Measurements from ENCODE around the gene MRPL34.

DNA sequence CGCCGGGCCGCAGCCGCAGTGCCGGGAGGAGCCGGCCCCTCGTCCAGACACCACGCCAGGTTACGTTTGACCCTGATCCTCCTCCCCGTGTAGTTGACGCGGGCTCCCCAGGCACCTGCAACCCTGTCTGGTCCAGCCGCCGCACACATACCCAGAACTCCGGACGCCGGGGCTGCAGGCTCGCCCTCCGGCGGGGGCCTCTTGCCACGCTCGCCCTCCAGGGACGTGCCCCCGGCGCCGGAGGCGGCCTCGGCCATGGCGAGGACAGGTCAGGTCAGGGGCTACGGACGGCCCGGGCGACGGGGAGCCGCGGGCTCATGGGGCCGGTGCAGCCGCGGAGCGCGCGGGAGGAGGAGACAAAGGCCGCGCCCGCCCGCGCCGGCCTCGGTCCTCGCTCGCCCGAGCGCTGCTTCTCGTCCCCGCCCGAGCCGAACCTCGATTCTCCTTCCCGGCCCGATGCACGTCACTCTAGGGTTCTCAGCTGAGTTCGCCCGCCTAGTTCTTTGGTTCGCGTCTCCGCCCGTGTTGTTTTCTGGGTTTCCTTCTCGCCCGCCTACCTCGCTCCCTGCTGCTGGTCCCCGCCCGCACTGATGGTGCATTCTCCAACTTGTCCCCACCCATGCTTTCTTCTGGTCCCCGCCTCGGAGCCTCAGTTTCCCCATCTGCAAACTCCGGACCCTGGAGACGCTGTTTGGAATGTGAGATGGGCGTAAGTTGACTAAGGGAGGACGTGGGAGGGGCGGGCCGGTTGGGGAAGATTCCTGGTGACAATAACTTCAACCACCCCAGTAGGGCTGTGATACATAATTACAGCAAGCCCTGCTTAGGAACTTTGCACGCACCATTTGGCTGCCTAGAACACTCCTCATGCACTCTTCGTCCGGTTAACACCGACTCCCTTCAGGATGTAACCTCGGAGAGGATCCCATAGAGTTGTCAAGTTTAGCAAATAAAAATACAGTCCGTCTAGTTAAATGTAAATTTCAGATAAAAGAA lies 29.0 kb downstream of the MRPL34 start, which contains the start of gene ANO8:
- TF ChIP-seq, protein P1, sequence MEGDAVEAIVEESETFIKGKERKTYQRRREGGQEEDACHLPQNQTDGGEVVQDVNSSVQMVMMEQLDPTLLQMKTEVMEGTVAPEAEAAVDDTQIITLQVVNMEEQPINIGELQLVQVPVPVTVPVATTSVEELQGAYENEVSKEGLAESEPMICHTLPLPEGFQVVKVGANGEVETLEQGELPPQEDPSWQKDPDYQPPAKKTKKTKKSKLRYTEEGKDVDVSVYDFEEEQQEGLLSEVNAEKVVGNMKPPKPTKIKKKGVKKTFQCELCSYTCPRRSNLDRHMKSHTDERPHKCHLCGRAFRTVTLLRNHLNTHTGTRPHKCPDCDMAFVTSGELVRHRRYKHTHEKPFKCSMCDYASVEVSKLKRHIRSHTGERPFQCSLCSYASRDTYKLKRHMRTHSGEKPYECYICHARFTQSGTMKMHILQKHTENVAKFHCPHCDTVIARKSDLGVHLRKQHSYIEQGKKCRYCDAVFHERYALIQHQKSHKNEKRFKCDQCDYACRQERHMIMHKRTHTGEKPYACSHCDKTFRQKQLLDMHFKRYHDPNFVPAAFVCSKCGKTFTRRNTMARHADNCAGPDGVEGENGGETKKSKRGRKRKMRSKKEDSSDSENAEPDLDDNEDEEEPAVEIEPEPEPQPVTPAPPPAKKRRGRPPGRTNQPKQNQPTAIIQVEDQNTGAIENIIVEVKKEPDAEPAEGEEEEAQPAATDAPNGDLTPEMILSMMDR (IDR thresholded peaks at IDR 0.05 in 4 of 5, conservative IDR thresholded peaks at IDR 0.05 in 1 of 5) = peak in 1 of 5 experiments; percentile 15
- TF ChIP-seq POLR2A (IDR thresholded peaks at IDR 0.05) = peak in 1 of 2 donors; percentile 59
